ENCODE measurements around the gene DHCR24.

DHCR24 gene

GRCh38 chr1:54861070-54861761 lies 25.8 kb downstream of the DHCR24 start:
- TF ChIP-seq L3MBTL2 (conservative IDR thresholded peaks at IDR 0.05) (no peak), NFRKB (IDR thresholded peaks at IDR 0.05) (no peak), FOXA1 (IDR thresholded peaks at IDR 0.05) (no peak), BHLHE40 (IDR thresholded peaks at IDR 0.05; ENCODE audit: borderline replicate concordance) (no peak), SP1 (IDR thresholded peaks at IDR 0.05) (no peak), HDGF (IDR thresholded peaks at IDR 0.05; ENCODE audit: borderline replicate concordance) (no peak)
- TF ChIP-seq, protein P1, sequence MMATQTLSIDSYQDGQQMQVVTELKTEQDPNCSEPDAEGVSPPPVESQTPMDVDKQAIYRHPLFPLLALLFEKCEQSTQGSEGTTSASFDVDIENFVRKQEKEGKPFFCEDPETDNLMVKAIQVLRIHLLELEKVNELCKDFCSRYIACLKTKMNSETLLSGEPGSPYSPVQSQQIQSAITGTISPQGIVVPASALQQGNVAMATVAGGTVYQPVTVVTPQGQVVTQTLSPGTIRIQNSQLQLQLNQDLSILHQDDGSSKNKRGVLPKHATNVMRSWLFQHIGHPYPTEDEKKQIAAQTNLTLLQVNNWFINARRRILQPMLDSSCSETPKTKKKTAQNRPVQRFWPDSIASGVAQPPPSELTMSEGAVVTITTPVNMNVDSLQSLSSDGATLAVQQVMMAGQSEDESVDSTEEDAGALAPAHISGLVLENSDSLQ (IDR thresholded peaks at IDR 0.05), result no peak
- POLR2A ChIA-PET, result no interaction called here
- no peak for DNase-seq (ENCODE audit: extremely low spot score)

DNA sequence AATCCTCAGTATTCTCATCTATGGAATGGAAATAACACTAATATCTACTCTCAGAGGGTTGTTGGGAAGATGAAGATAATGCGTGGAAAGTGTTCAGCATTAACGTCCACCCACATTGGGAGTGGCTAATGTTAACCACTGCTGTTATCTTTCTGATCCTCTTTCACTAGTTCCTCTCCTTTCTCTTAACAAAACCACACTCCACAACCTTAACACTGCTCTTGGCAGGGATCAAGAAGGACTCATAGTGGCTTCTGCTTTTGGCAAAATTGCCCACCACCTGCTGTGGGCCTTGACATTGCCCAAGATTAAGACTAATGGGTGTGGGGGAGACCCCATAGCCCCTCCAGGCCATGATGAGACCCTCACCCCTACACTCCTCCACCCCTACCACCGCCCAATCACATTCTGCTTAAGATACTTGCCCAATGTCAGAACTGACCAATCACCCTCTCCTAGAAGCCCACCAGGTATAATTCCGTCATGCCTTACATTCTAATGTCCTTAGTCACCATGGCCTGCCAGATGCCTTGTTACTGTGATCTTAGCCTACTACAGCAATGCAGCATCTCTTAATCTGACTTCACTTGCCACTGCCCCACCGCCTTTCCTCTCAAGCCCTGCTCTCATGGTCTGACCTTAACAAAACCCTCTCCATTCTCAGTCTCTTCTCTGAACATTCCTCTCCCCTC lies 27.1 kb downstream of the DHCR24 start:
- ChIA-PET CTCF (interaction anchor here (0.7 kb wide), 1 partner anchor 69 kb away, joined by 3 read pairs; no protein-coding TSS in a partner anchor), POLR2A (no interaction called here)
- no peak for DNase-seq (ENCODE audit: extremely low spot score)
- no peak for TF ChIP-seq L3MBTL2 (conservative IDR thresholded peaks at IDR 0.05)
- no peak for TF ChIP-seq NFRKB (IDR thresholded peaks at IDR 0.05)
- no peak for TF ChIP-seq HDGF (IDR thresholded peaks at IDR 0.05; ENCODE audit: borderline replicate concordance)
- TF ChIP-seq, protein P1 (IDR thresholded peaks at IDR 0.05), result no peak
- no peak for TF ChIP-seq SUZ12 (IDR thresholded peaks at IDR 0.05)
- TF ChIP-seq BHLHE40 (IDR thresholded peaks at IDR 0.05; ENCODE audit: borderline replicate concordance), result no peak
- TF ChIP-seq CTBP1 (IDR thresholded peaks at IDR 0.05; ENCODE audit: borderline replicate concordance), result no peak
- TF ChIP-seq FOXK2 (IDR thresholded peaks at IDR 0.05), result no peak
- TF ChIP-seq LEF1 (IDR thresholded peaks at IDR 0.05; ENCODE audit: borderline replicate concordance), result no peak
- TF ChIP-seq TARDBP (IDR thresholded peaks at IDR 0.05), result no peak

More at GRCh38 chr1:54861070-54861761, 25.8 kb downstream of the DHCR24 start:
- CTCF ChIA-PET, result no interaction called here

DNA sequence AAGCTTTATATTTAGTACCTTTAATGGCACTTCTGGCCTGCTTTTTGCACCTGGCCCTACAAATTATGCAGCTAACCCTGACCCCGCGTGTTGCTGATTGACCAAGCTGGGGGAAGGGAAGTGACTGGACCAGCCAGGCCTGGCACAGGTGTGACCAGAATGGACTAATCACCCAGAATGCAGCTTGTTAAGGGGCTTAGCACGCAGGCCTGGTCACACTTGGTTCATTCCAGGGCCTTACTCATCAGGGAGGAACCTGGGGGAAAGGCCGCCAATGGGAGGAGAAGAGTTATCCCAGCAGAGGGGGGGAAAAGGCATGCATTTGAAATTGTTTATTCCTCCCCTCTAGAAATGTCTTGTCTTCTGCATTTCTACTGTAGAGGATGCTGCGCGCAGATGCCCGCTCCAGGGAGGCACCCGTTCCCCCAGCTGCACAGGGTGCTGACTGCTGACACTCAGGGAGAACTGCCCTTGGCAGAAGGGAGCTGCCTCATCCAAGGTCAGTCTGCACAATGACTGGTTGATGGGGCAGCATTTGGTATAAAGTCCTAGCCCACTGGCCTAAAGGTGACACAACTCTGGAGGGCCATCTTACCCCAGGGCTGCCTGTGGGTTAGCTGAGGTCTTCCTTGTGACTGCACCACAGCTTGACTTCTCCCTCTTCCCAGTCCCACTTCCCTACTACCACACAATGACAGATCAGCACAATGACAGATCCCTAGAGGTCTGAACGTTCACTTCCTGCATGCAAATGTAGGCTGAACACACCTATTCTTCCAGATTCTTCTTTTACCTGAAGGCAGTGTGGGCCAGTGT lies 29.0 kb downstream of the DHCR24 start:
- TF ChIP-seq ARNT (IDR thresholded peaks at IDR 0.05), result no peak
- TF ChIP-seq, protein P1 (IDR thresholded peaks at IDR 0.05), result no peak
- TF ChIP-seq FOXA1 (IDR thresholded peaks at IDR 0.05), result no peak
- TF ChIP-seq ZNF384 (IDR thresholded peaks at IDR 0.05), result no peak
- TF ChIP-seq ELF4 (IDR thresholded peaks at IDR 0.05), result no peak
- TF ChIP-seq CTBP1 (IDR thresholded peaks at IDR 0.05; ENCODE audit: borderline replicate concordance), result no peak
- TF ChIP-seq SP1 (IDR thresholded peaks at IDR 0.05), result no peak
- TF ChIP-seq FOXM1 (IDR thresholded peaks at IDR 0.05; ENCODE audit: borderline replicate concordance), result no peak
- no peak for TF ChIP-seq LEF1 (IDR thresholded peaks at IDR 0.05; ENCODE audit: borderline replicate concordance)
- TF ChIP-seq BHLHE40 (IDR thresholded peaks at IDR 0.05; ENCODE audit: borderline replicate concordance), result no peak
- no peak for TF ChIP-seq NFRKB (IDR thresholded peaks at IDR 0.05)
- no peak for TF ChIP-seq L3MBTL2 (conservative IDR thresholded peaks at IDR 0.05)
- TF ChIP-seq SUZ12 (IDR thresholded peaks at IDR 0.05), result no peak
- CTCF ChIA-PET, result interaction anchor here (0.5 kb wide), 1 partner anchor 656 kb away, joined by 7 read pairs; no protein-coding TSS in a partner anchor
- DNase-seq (ENCODE audit: extremely low spot score), result no peak

GRCh38 chr1:54857141-54857540 lies 29.9 kb downstream of the DHCR24 start:
- no peak for DNase-seq (ENCODE audit: extremely low spot score)
- ChIA-PET POLR2A (no interaction called here), CTCF (no interaction called here)
- no peak for TF ChIP-seq ZNF384 (IDR thresholded peaks at IDR 0.05)
- no peak for TF ChIP-seq BHLHE40 (IDR thresholded peaks at IDR 0.05; ENCODE audit: borderline replicate concordance)
- no peak for TF ChIP-seq CTBP1 (IDR thresholded peaks at IDR 0.05; ENCODE audit: borderline replicate concordance)
- TF ChIP-seq TARDBP (IDR thresholded peaks at IDR 0.05), result no peak
- TF ChIP-seq SUZ12 (IDR thresholded peaks at IDR 0.05), result no peak
- TF ChIP-seq, protein P1 (IDR thresholded peaks at IDR 0.05), result no peak
- TF ChIP-seq ARNT (IDR thresholded peaks at IDR 0.05), result no peak
- no peak for TF ChIP-seq FOXK2 (IDR thresholded peaks at IDR 0.05)
- no peak for TF ChIP-seq FOXA1 (IDR thresholded peaks at IDR 0.05)
- no peak for TF ChIP-seq SP1 (IDR thresholded peaks at IDR 0.05)
- no peak for TF ChIP-seq NFRKB (IDR thresholded peaks at IDR 0.05)
- TF ChIP-seq LEF1 (IDR thresholded peaks at IDR 0.05; ENCODE audit: borderline replicate concordance), result no peak
- no peak for TF ChIP-seq L3MBTL2 (conservative IDR thresholded peaks at IDR 0.05)
- TF ChIP-seq FOXM1 (IDR thresholded peaks at IDR 0.05; ENCODE audit: borderline replicate concordance), result no peak
- TF ChIP-seq HDGF (IDR thresholded peaks at IDR 0.05; ENCODE audit: borderline replicate concordance), result no peak

More for the DNA sequence above, 29.0 kb downstream of the DHCR24 start:
- POLR2A ChIA-PET, result interaction anchor here (1.1 kb wide), 1 partner anchor 28 kb away, joined by 3 read pairs; no protein-coding TSS in a partner anchor
